GM12892 (cell line): Measurements from ENCODE around the gene SPESP1.

Experiments used
- POLR2A ChIP-seq: IDR thresholded peaks from 2 replicates; pipeline ENCODE4 v1.6.1; 2011; ENCODE audit warnings: low read depth, low read length, control low read depth
- POLR2AphosphoS5 ChIP-seq: IDR thresholded peaks from 2 replicates; pipeline ENCODE4 v1.6.1; 2011; ENCODE audit warnings: low read depth, low read length, control low read depth

GRCh38 chr15:68993276-68993675 is 63.0 kb downstream of the SPESP1 start:
- TF ChIP-seq POLR2AphosphoS5 = no peak
- no peak for TF ChIP-seq POLR2A
